GM18502 (cell line): Measurements from ENCODE around the gene MAML3.

Experiments used
- ATAC-seq: cut with Tn5 transposase; IDR thresholded peaks from one replicate; pipeline ENCODE4 v1.9.1; 2021; ENCODE audit warnings: mild to moderate bottlenecking; ENCODE audit not compliant: unreplicated experiment, poor library complexity

The MAML3 gene

GRCh38 chr4:140153718-140154571, at the start of gene MAML3:
Gene MAML3 (minus strand): TSS chr4:140154184. CDS start chr4:140153327, 857 bp downstream.
- ATAC-seq = peak; percentile 68

- no peak for ATAC-seq
Observed at GRCh38 chr4:140198942-140199341, 45.0 kb upstream of the MAML3 start.

DNA sequence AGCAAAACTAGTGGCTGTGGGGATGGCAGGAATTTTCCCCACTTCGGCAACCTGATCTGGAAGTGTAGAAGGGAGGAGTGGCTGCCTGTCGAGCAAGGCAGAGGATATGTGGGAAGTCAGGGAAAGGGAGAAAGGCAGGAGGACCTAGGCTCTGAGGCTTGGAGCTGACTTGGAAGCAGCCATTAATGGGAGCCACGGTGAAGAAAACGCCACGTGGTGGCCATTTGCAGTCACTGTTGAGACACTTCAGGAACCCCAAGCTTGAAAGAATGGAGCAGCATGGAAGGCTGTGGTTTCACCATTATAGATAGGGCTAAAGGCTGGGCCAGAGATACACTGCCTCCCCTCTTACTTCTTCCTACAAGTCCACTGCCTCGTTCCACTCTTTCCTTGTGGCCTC, 41.8 kb upstream of the MAML3 start:
- ATAC-seq = no peak

DNA sequence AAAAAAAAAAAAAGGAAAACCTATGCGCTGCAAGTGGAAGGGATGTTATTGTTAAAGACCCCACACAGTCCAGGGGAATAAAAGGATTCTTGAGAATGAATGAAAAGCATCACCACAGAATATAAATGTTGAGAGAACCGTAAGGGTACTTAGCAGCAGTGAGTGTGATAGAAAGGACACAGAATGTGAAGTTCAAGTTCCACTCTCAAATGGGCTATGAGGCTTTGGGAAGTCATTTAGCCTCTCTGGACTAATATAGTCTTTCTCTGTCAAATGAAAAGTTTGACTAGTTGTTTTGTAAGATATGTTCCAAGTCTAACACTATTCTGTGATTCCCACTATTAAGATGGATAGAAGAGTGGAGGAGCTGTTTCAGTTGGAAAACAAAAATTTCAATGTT, 35.8 kb upstream of the MAML3 start:
- ATAC-seq = no peak

DNA sequence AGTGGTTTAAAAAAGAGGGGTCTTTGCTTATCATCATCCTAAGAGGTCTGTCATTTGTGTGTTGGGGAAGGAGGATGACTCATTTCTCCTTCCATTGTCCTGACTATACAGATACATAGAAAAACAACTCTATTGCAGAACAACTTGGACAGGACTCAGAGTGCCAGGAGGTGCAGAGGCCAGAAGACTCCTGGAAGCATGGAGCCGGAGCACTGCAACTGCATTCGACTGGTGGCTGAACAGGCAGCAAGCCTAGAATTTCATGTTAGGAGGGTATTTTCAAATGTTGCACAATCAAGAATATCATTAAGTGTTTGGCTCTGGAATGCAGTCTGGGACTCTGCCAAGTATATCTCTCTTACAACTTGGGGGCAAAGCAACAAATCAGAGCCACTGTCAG, 35.0 kb upstream of the MAML3 start:
- ATAC-seq = no peak

GRCh38 chr4:140187316-140187695, 33.3 kb upstream of the MAML3 start:
- no peak for ATAC-seq

- ATAC-seq = no peak
Observed at GRCh38 chr4:140186651-140187315, 32.8 kb upstream of the MAML3 start.

DNA sequence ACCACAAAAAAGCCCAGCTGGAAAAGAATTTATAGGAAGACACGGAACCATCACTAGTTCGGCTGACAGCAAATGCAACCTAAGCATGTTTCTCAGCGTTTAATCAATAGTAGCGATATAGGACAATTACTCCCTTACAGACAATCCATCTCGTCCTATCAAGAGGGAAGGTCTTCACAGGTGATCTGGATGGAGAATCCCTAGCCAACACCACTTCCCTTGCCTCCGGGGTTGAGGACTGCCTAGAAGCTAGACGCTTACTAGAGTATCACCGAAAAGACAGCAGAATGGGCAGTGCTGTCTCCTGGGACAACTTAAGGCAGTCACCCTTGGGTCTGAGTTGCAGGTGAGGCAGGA, 32.1 kb upstream of the MAML3 start:
- no peak for ATAC-seq

- no peak for ATAC-seq
Observed at GRCh38 chr4:140185412-140186081, 31.6 kb upstream of the MAML3 start.

- ATAC-seq = no peak
Observed at GRCh38 chr4:140183270-140183669, 29.3 kb upstream of the MAML3 start.

- no peak for ATAC-seq
Observed at GRCh38 chr4:140180577-140180976, 26.6 kb upstream of the MAML3 start.

DNA sequence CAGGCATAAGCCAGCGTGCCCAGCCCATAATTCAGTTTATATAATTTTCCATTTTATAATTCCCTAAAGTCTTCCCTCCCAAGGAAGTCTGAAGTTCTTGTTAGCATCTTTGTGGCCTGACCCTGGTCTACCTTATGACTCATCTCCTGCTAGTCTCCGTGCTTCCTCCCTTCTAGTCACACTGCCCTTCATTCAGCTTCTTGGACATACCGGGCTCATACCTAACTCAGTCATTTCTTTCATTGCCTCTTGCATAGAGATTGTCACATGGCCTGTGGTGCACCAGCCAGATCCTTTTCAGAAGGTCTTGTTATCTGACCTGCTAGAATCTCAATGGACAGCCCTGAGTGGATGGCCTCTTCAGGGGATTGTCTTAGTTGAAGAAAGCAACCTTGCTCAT, 22.8 kb upstream of the MAML3 start:
- no peak for ATAC-seq

DNA sequence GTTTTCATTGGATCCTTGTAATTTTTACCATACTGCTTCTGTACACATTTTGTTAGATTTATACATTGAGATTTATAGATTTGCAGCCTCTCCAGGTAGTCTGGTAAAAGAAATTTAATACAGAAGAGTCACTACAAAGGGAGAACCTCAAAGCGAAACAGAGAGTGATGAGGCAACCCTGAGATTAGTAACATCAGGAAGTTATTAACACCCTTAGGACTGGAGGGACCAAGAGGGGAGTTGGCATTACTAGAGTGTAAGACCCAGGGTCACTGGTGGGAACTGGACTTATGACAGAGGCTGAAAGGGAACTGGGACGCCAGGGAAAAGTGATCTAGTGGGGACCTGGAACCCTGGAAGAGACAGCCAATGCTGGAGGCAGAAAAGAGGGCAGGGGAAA, 20.6 kb upstream of the MAML3 start:
- no peak for ATAC-seq

GRCh38 chr4:140172960-140173359, 19.0 kb upstream of the MAML3 start:
- ATAC-seq = no peak

GRCh38 chr4:140170299-140170698, 16.3 kb upstream of the MAML3 start:
- ATAC-seq = no peak

DNA sequence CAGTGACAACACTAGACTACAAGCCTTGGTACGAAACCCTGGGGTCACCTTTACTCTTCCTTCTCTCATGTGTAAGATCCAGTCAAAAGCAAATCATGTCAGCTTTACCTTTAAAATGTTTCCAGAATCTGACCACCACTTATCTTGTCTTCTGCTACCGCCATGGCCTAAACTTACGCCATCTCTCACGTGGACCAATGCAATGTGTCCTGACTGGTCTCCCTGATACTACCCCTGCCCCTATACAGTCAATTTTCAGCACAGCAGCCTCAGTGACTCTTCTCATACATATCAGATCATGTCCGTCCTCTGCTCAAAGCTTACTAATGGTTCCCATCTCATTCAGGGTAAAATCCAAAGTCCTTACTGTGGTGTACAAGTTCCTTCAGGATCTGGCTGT, 15.0 kb upstream of the MAML3 start:
- ATAC-seq = no peak

DNA sequence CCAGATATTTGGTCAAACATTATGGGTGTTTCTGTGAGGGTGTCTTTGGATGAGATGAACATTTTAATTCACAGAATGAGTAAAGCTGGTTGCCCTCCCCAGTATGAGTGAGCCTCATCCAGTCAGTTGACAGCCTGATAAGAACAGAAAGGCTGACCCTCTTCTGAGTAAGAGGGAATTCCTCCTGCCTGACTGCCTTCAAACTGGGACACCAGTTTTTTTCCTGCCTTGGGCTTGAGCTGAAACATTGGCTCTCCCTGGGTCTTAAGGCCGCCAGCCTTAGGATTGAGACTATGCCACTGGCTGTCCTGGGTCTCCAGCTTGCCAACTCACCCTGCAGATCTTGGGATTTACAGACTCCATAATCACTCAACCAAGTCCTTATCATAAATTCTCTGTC, 14.5 kb upstream of the MAML3 start:
- ATAC-seq = no peak

GRCh38 chr4:140163029-140163810, 9.2 kb upstream of the MAML3 start:
- no peak for ATAC-seq

GRCh38 chr4:140162596-140162995, 8.6 kb upstream of the MAML3 start:
- no peak for ATAC-seq

DNA sequence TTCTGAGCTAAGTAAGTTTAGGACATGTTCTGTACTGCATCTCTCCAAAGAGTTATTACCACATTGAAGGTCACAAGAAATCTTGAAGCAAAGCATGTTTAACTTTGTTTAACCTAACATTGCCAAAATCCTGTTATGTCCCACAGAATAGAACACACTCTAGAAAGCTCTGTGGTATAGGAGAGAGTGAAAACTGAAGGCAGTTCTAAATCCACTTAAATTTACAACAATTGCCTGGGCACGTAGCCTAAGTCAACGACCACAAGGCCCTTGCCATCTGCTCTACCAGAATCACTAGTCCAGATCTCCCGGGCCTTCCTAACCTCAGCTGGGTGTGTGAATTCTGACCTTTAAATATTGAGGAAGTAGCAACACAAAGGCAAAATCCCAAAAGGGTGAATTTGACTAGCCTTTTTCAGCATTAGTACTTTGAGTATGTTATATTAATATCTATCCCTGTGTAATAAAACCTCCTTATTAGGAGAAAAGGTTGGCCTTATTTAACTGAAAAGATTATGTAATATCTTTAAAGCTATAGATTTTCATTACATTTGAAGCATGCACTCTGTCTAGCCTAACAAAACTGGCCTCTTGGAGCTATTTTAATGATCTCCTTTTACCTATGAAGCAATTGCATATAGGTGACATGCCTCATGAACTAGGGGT, 4.5 kb upstream of the MAML3 start:
- ATAC-seq = no peak
